GM12864 (cell line): ENCODE measurements around the gene LRRC37A3.
A peak's percentile ranks its signal among the peaks of the same experiment; 100 is the strongest.
"Not testable (repeated sequence)": the region's sequence is repeated elsewhere in the genome, so short reads cannot be mapped to it uniquely, and the experiment has no call there.

Experiments
- DNase-seq: peaks from one replicate; pipeline ENCODE4 v3.0.0-alpha.2; 2011; ENCODE audit warnings: low read depth
- H3K4me3 ChIP-seq: 2 replicates; pipeline ENCODE4 v1.5.1; 2011; ENCODE audit warnings: mild to moderate bottlenecking, low read depth, low read length, control low read depth
- TF ChIP-seq, protein P1 (sequence below): IDR thresholded peaks from 2 replicates; pipeline ENCODE4 v1.5.1; 2011; ENCODE audit warnings: low read depth, mild to moderate bottlenecking, moderate library complexity, low read length, control low read depth, inconsistent platforms; ENCODE audit errors: missing control alignments

The LRRC37A3 gene

GRCh38 chr17:64936117-64936516 is 16.8 kb upstream of the LRRC37A3 start:
- TF ChIP-seq, protein P1, sequence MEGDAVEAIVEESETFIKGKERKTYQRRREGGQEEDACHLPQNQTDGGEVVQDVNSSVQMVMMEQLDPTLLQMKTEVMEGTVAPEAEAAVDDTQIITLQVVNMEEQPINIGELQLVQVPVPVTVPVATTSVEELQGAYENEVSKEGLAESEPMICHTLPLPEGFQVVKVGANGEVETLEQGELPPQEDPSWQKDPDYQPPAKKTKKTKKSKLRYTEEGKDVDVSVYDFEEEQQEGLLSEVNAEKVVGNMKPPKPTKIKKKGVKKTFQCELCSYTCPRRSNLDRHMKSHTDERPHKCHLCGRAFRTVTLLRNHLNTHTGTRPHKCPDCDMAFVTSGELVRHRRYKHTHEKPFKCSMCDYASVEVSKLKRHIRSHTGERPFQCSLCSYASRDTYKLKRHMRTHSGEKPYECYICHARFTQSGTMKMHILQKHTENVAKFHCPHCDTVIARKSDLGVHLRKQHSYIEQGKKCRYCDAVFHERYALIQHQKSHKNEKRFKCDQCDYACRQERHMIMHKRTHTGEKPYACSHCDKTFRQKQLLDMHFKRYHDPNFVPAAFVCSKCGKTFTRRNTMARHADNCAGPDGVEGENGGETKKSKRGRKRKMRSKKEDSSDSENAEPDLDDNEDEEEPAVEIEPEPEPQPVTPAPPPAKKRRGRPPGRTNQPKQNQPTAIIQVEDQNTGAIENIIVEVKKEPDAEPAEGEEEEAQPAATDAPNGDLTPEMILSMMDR: no peak
- no peak overlapping the region for H3K4me3 ChIP-seq

DNA sequence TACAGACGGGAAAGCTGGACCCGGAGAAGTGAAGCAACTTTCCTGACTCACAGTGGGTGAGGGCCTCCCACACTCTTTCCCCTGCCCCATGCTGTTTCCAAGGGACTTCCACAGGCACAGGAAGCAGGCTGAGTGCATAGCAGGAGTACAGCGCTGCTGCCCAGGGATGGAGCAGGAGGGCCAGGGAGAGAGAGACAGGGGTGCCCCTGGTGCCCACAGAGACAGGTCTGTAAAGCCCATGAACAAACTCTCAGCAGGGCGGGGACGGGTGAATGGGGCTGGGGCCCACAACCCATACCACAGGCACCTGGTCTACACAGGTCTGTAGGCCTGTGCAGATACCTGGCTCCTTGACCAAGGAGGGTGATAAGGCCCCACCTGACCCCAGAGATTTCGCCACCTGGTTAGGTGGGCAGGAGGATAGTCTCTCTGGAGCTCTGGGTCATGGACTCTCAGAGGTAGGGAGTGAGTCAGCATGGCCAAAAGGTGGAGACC is 15.1 kb upstream of the LRRC37A3 start:
- DNase-seq, H3K4me3 ChIP-seq: not testable (repeated sequence)

More at GRCh38 chr17:64936117-64936516, 16.8 kb upstream of the LRRC37A3 start:
- DNase-seq: no peak

DNA sequence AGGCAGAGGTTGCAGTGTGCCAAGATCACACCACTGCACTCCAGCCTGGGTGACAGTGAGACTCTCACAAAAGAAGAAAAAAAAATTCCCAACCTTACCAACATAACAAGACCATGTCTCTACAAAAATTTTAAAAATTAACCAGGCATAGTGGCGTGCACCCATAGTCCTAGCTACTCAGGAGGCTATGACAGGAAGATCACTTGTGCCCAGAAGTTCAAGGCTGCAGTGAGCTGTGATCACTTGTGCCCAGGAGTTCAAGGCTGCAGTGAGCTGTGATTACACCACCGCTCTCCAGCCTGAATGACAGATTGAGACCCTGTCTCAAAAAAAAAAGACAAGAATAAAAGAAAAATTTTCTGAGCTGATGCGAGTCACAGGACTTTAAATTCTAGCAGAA is 13.6 kb upstream of the LRRC37A3 start:
- H3K4me3 ChIP-seq, DNase-seq: not testable (repeated sequence)

DNA sequence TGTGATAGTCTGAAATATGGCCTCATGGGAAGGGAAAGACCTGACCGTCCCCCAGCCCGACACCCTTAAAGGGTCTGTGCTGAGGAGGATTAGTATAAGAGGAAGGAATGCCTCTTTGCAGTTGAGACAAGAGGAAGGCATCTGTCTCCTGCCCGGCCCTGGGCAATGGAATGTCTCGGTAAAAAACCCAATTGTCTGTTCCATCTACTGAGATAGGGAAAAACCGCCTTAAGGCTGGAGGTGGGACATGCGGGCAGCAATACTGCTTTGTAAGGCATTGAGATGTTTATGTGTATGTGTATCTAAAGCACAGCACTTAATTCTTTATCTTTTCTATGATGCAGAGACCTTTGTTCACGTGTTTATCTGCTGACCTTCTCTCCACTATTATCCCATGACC is 11.1 kb upstream of the LRRC37A3 start:
- not testable (repeated sequence) for DNase-seq, H3K4me3 ChIP-seq

DNA sequence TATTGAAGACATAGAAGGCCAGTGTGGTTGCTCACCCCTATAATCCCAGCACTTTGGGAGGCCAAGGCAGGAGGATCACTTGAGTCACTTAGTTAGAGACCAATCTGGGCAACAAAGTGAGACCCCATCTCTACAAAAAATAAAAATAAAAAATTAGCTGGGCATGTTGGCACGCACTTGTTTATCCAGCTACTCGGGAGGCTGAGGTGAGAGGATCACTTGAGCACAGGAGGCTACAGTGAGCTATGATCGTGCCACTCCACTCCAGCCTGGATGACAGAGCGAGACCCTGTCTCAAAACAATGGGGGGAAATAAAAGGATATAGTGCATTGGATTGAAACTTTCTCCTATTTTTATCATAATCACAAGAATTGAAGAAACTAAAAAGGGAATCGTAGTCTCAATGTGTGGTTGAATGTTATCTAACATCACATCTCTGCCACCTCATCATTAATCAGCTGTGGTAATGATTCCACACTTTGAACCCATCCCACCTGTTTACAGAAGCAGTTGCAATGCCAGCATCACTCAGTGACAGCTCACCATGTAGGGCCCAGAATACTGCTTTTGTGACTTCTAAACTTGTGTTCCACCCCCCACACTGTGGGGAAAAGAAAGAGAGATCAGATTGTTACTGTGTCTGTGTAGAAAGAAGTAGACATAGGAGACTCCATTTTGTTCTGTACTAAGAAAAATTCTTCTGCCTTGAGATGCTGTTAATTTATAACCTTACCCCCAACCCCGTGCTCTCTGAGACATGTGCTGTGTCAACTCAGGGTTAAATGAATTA is 10.3 kb upstream of the LRRC37A3 start:
- H3K4me3 ChIP-seq, DNase-seq: not testable (repeated sequence)

DNA sequence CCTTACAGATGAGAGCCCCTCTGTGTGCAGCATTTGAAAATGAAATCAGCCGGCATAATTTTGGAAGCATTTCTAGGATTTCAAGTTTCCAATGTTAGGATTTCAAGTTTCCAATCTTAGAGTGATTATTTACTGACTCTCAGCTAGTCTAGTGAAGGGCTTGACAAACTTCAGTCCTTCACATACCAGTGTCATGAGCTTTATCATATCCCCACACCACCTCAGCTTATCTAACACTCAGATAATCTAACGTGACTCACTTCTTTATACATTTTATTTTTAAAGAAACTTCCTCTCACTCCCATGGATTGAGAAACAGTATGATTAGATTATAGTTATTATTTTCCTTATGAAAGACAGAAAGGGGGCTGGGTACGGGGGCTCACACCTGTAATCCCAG is 9.4 kb upstream of the LRRC37A3 start:
- H3K4me3 ChIP-seq, DNase-seq: not testable (repeated sequence)

- TF ChIP-seq, protein P1: peak; percentile 47
- H3K4me3 ChIP-seq, DNase-seq: not testable (repeated sequence)
These were observed 8.2 kb upstream of the LRRC37A3 start for GRCh38 chr17:64927444-64927843.

DNA sequence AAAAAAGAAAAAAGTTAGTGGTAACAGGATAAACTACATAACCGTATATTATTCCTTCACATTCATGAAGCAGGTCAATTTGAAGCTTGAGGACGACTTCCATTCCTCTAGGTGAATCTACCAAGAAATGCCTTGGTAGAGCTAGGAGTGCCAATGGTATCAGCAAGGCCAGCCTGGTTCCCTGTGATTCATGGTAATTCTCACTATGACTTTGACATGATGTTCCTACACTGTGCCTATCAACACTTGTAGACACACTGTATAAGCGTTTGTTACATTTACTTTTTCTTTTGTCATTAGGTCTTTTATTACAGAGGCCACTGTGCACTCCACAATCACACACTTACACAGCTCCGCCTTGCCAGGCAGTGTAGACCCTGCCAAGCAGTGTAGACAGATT is 7.2 kb upstream of the LRRC37A3 start:
- not testable (repeated sequence) for DNase-seq, H3K4me3 ChIP-seq

DNA sequence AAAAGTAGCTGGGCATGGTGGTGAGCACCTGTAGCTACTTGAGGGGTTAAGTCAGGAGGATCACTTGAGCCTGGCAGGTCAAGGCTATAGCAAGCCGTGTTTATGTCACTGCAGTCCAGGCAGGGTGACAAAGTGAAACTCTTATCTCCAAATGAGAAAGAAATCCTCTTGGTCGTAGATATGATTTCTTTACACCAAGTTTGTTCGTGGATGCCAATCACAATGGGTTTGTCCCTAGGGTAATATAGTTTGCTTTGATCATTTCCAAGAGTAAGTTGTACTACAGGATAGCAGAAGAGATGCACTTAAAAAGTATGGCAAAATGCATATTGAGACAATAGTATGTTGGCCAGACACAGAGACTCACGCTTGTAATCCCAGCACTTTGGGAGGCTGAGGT is 6.0 kb upstream of the LRRC37A3 start:
- DNase-seq, H3K4me3 ChIP-seq: not testable (repeated sequence)

- DNase-seq, H3K4me3 ChIP-seq: not testable (repeated sequence)
These were observed 3.8 kb upstream of the LRRC37A3 start for GRCh38 chr17:64923051-64923568.

DNA sequence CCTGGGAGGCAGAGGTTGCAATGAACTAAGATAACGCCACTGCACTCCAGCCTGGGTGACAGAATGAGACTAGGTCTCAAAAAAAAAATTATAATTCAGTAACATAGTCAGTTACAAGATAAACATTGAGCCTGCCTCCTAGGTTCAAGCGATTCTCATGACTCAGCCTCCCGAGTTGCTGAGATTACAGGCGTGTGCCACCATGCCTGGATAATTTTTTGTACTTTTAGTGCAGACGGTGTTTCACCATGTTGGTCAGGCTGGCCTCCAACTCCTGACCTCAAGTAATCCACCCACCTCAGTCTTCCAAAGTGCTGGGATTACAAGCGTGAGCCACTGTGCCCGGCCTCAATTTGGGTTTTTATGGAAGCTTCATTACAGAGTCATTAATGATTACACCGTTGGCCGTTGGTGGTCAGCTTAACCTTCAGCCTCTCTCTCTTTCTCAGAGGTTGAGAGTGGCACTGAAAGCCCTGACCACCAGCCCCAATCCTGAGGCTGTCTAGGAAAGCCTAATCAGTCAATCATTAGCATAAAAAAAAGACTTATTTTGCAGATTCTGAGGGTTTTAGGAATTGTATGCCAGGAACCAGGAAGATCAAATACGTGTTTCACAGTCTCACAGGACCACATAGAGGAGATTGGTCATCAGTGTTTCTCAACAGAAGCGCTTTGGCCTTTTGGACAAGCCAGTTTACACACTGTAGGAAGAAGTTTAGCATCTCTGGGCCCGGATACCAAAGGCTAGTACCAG is 1.3 kb upstream of the LRRC37A3 start:
- TF ChIP-seq, protein P1: no peak
- H3K4me3 ChIP-seq: no peak overlapping the region
- no peak for DNase-seq
